HL-60 (cell line): ENCODE measurements around the gene ZNF664.

Source experiments
- DNase-seq, 2 experiments: peaks; one replicate each; pipeline ENCODE4 v3.0.0-alpha.2; 2010 to 2020; ENCODE audit warnings: low read depth in 1 of 2, low spot score in 1 of 2
- H3K27ac ChIP-seq: fragments of 250-450 bp; sonication (Bioruptor Pico); replicated peaks from 2 replicates; pipeline ENCODE4 v1.5.1; 2020; ENCODE audit warnings: mild to moderate bottlenecking, moderate library complexity
- H3K27me3 ChIP-seq: fragments of 250-450 bp; sonication (Bioruptor Pico); 2 replicates; pipeline ENCODE4 v1.5.1; 2021; ENCODE audit warnings: mild to moderate bottlenecking, moderate library complexity; ENCODE audit not compliant: insufficient read depth, poor library complexity, severe bottlenecking
- H3K4me3 ChIP-seq: replicated peaks from 2 replicates; pipeline ENCODE4 v1.5.1; 2011; ENCODE audit warnings: mild to moderate bottlenecking, control low read depth, low read length; ENCODE audit not compliant: insufficient read depth
- GABPA ChIP-seq: IDR thresholded peaks from 2 replicates; pipeline ENCODE4 v1.6.1; 2012; ENCODE audit warnings: low read depth
- POLR2AphosphoS5 ChIP-seq: IDR thresholded peaks from 2 replicates; pipeline ENCODE4 v1.6.1; 2012; ENCODE audit warnings: low read depth
- REST ChIP-seq: IDR thresholded peaks from 2 replicates; pipeline ENCODE4 v1.6.1; 2012; ENCODE audit warnings: low read depth; ENCODE audit not compliant: insufficient replicate concordance
- SPI1 ChIP-seq: IDR thresholded peaks from 2 replicates; pipeline ENCODE4 v1.6.1; 2012; ENCODE audit warnings: low read depth, mild to moderate bottlenecking, borderline replicate concordance
- TF ChIP-seq, protein P1 (sequence below): IDR thresholded peaks from one replicate; pipeline ENCODE4 v1.5.1; 2011; ENCODE audit warnings: low read length, control low read depth, inconsistent platforms; ENCODE audit not compliant: insufficient read depth

The ZNF664 gene

GRCh38 chr12:123998344-123998990, 25.5 kb downstream of the ZNF664 start:
- DNase-seq: no peak
- Histone ChIP-seq H3K4me3 (no peak overlapping the region), H3K27ac (no peak overlapping the region), H3K27me3 (no peaks in the 10 kb centered on the region)
- TF ChIP-seq GABPA (no peak), REST (no peak), SPI1 (no peak), POLR2AphosphoS5 (no peak)
- TF ChIP-seq, protein P1, sequence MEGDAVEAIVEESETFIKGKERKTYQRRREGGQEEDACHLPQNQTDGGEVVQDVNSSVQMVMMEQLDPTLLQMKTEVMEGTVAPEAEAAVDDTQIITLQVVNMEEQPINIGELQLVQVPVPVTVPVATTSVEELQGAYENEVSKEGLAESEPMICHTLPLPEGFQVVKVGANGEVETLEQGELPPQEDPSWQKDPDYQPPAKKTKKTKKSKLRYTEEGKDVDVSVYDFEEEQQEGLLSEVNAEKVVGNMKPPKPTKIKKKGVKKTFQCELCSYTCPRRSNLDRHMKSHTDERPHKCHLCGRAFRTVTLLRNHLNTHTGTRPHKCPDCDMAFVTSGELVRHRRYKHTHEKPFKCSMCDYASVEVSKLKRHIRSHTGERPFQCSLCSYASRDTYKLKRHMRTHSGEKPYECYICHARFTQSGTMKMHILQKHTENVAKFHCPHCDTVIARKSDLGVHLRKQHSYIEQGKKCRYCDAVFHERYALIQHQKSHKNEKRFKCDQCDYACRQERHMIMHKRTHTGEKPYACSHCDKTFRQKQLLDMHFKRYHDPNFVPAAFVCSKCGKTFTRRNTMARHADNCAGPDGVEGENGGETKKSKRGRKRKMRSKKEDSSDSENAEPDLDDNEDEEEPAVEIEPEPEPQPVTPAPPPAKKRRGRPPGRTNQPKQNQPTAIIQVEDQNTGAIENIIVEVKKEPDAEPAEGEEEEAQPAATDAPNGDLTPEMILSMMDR: no peak

- no peak overlapping the region for H3K4me3 ChIP-seq
- H3K27me3 ChIP-seq: no peaks in the 10 kb centered on the region
- H3K27ac ChIP-seq: no peak overlapping the region
- no peak for TF ChIP-seq POLR2AphosphoS5
- TF ChIP-seq, protein P1: no peak
- TF ChIP-seq SPI1: no peak
- no peak for TF ChIP-seq REST
- no peak for TF ChIP-seq GABPA
- no peak for DNase-seq
Measured at GRCh38 chr12:123998991-123999359, 26.0 kb downstream of the ZNF664 start.

DNA sequence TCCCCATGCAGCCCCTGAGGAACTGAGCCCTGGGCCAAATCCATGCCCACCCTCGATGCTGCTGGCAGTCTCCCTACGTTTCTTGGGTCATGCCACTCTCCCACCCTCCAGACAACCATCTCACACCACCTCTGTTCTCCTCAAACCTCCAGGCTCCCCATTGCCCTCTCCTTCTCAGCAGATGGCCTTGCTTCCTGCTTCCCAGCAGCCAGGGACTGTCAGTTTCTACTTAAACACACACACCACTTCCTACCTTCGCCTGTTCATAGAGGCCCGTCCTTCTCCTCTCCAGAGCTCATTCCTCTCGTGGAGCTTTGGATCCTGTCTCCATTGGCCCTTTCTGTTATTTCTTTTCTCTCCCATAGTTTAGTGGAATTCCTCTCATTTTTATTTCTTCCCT, 27.1 kb downstream of the ZNF664 start:
- DNase-seq: no peak
- Histone ChIP-seq H3K27ac (no peak overlapping the region), H3K27me3 (no peaks in the 10 kb centered on the region), H3K4me3 (no peak overlapping the region)
- no peak for TF ChIP-seq POLR2AphosphoS5
- TF ChIP-seq GABPA: no peak
- TF ChIP-seq SPI1: no peak

DNA sequence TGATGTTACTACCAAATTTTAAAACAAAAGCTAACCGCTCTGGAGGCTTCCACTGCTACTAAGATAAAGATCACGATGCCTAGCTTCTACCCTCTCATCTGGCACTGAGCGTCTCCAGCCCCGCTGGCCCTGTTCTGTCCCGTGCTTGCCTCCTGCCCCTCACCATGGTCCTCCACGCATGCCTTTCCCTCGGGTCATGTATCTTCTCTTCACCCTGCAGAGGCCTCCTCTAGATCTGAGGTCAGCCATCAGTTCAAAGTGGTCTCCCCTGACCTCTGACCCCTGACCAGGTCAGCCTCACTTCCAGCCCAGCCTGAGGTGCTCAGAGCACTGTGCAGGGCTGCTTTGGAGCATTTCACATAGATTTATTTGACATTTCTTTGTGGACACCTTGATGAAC, 28.3 kb downstream of the ZNF664 start:
- Histone ChIP-seq H3K27ac (no peak overlapping the region), H3K4me3 (no peak overlapping the region), H3K27me3 (no peaks in the 10 kb centered on the region)
- DNase-seq: no peak
- no peak for TF ChIP-seq SPI1
- TF ChIP-seq, protein P1: no peak
- no peak for TF ChIP-seq GABPA
- no peak for TF ChIP-seq POLR2AphosphoS5
